ENCODE measurements around the gene YPEL2. TPM values are rescaled to one million over a fixed set of nuclear protein-coding genes. Genes with fewer than 3 reads are reported as not detected.

YPEL2 gene
- total RNA-seq, 1 experiment from 2014 or later = 2.9 TPM

DNA sequence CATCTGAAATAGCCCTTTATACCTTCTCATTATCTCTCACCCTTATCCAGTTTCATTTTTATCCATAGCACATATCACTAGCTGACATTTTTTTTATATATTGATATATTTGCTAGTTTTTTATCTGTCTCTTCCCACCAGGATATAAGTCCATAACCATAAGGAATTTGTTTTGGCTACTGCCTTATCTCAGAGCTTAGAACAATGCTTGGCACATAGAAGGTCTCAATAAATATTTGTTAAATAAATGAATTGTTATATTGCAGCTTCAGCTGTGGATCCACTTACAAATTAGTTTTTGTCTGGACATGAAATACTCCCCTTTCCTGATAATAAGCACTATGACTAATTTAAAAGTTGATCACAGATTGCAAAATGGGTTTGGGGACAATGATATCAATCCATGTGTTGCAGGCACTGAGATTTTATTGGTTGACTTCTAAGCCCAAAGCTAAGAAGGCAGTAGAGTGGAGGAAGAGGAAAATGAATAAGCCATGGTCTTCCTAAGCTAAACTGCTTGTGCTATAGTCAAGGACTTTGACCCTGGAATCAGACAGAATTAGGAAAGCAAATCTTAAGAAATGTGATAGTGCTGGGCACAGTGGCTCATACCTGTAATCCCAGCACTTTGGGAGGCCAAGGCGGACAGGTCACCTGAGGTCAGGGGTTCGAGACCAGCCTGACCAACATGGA, 31.9 kb upstream of the YPEL2 start:
- H3K4me1 ChIP-seq = peaks cover 20% of the 10 kb centered on the region
- CTCF ChIA-PET = interaction anchor here (0.5 to 0.6 kb wide), 2 partner anchors 30 to 131 kb away, joined by 4 read pairs; no protein-coding TSS in a partner anchor

DNA sequence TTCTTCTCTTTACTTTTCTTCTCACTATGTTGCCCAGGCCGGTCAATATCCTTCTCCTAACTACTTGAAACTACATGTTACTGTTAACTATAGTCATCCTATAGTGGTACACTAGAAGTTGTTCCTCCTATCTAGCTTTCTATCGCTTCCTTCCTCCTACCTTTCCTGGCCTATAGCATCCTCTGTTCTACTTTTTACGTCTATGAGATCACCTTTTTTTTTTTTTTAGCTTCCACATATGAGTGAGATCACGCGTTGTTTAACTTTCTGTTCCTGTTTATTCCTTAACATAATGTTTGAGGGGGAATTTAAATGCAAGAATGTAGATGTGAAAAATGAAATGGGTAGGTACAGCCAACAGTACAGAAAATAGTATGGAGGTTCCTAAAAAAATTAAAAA, 30.5 kb upstream of the YPEL2 start:
- ChIA-PET POLR2A (no interaction called here), CTCF (no interaction called here)
- Mint-ChIP-seq H3K4me1 (ENCODE audit: low read depth, unreplicated experiment) (no peaks in the 10 kb centered on the region), H3K9me3 (ENCODE audit: unreplicated experiment) (no peaks in the 10 kb centered on the region), H3K27me3 (ENCODE audit: insufficient read depth, unreplicated experiment) (peaks cover 3% of the 10 kb centered on the region), H3K4me3 (ENCODE audit: unreplicated experiment) (no peak overlapping the region), H3K27ac (ENCODE audit: unreplicated experiment) (no peak overlapping the region), H3K36me3 (ENCODE audit: insufficient read depth, unreplicated experiment) (no peaks in the 10 kb centered on the region)
- no peaks in the 10 kb centered on the region for H3K27me3 ChIP-seq (replicated peaks; ENCODE audit: control insufficient read depth, insufficient read depth, low read length)
- H3K4me1 ChIP-seq = peaks cover 20% of the 10 kb centered on the region
- no peaks in the 10 kb centered on the region for H3K36me3 ChIP-seq (ENCODE audit: control insufficient read depth, insufficient read depth, low read length)
- H3K4me3 ChIP-seq (ENCODE audit: low read depth, low read length) = no peak overlapping the region
- no TSS peak for BruUV-seq (replicated peaks)
- DNase-seq = no peak
- no peaks in the 10 kb centered on the region for H3K9me3 ChIP-seq
- TF ChIP-seq, protein P1, sequence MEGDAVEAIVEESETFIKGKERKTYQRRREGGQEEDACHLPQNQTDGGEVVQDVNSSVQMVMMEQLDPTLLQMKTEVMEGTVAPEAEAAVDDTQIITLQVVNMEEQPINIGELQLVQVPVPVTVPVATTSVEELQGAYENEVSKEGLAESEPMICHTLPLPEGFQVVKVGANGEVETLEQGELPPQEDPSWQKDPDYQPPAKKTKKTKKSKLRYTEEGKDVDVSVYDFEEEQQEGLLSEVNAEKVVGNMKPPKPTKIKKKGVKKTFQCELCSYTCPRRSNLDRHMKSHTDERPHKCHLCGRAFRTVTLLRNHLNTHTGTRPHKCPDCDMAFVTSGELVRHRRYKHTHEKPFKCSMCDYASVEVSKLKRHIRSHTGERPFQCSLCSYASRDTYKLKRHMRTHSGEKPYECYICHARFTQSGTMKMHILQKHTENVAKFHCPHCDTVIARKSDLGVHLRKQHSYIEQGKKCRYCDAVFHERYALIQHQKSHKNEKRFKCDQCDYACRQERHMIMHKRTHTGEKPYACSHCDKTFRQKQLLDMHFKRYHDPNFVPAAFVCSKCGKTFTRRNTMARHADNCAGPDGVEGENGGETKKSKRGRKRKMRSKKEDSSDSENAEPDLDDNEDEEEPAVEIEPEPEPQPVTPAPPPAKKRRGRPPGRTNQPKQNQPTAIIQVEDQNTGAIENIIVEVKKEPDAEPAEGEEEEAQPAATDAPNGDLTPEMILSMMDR (IDR thresholded peaks at IDR 0.05; ENCODE audit: insufficient read depth in 1 of 2, low read depth in 1 of 2, low read length in 1 of 2, severe bottlenecking in 1 of 2, unreplicated experiment in 1 of 2) = no peak
- intact Hi-C loops (cut with micrococcal nuclease; ENCODE audit: unreplicated experiment) = no loop called here

More for the DNA sequence above, 31.9 kb upstream of the YPEL2 start:
- Mint-ChIP-seq H3K9me3 (ENCODE audit: unreplicated experiment) (no peaks in the 10 kb centered on the region), H3K36me3 (ENCODE audit: insufficient read depth, unreplicated experiment) (no peaks in the 10 kb centered on the region), H3K4me1 (ENCODE audit: low read depth, unreplicated experiment) (no peaks in the 10 kb centered on the region), H3K27me3 (ENCODE audit: insufficient read depth, unreplicated experiment) (no peaks in the 10 kb centered on the region), H3K27ac (ENCODE audit: unreplicated experiment) (no peak overlapping the region), H3K4me3 (ENCODE audit: unreplicated experiment) (no peak overlapping the region)
- no peaks in the 10 kb centered on the region for H3K9me3 ChIP-seq
- no peaks in the 10 kb centered on the region for H3K27me3 ChIP-seq (replicated peaks; ENCODE audit: control insufficient read depth, insufficient read depth, low read length)
- no TSS peak for BruUV-seq (replicated peaks)
- POLR2A ChIA-PET = no interaction called here
- TF ChIP-seq, protein P1 (IDR thresholded peaks at IDR 0.05; ENCODE audit: insufficient read depth in 1 of 2, low read depth in 1 of 2, low read length in 1 of 2, severe bottlenecking in 1 of 2, unreplicated experiment in 1 of 2) = no peak
- intact Hi-C loops (cut with micrococcal nuclease; ENCODE audit: unreplicated experiment) = no loop called here
- no peak overlapping the region for H3K4me3 ChIP-seq (ENCODE audit: low read depth, low read length)
- no peaks in the 10 kb centered on the region for H3K36me3 ChIP-seq (ENCODE audit: control insufficient read depth, insufficient read depth, low read length)
- DNase-seq = no peak

DNA sequence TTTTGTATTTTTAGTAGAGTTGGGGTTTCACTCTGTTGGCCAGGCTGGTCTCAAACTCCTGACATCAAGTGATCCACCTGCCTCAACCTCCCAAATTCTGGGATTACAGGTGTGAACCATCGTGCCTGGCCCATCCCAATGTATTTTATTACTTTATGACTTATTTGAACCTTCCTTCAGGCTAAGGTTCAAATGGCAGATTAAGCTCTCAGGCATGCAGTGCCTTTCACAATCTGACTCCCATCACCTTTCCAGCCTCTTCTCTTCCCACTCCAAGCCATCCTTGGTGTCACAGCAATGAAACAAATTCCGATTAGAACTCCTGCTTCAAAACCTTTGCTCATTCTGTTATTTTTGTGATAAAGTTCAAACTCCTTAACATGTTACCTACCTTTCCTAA, 26.6 kb upstream of the YPEL2 start:
- TF ChIP-seq, protein P1 (IDR thresholded peaks at IDR 0.05; ENCODE audit: insufficient read depth in 1 of 2, low read depth in 1 of 2, low read length in 1 of 2, severe bottlenecking in 1 of 2, unreplicated experiment in 1 of 2) = no peak
- no peaks in the 10 kb centered on the region for H3K36me3 ChIP-seq (ENCODE audit: control insufficient read depth, insufficient read depth, low read length)
- no peak overlapping the region for H3K4me3 Mint-ChIP-seq (ENCODE audit: unreplicated experiment)
- H3K9me3 ChIP-seq = no peaks in the 10 kb centered on the region
- intact Hi-C loops (cut with micrococcal nuclease; ENCODE audit: unreplicated experiment) = no loop called here
- H3K4me3 ChIP-seq (ENCODE audit: low read depth, low read length) = no peak overlapping the region
- peaks cover 3% of the 10 kb centered on the region for H3K27me3 Mint-ChIP-seq (ENCODE audit: insufficient read depth, unreplicated experiment)
- H3K9me3 Mint-ChIP-seq (ENCODE audit: unreplicated experiment) = no peaks in the 10 kb centered on the region
- DNase-seq = no peak
- no peak overlapping the region for H3K27ac Mint-ChIP-seq (ENCODE audit: unreplicated experiment)
- H3K36me3 Mint-ChIP-seq (ENCODE audit: insufficient read depth, unreplicated experiment) = no peaks in the 10 kb centered on the region
- POLR2A ChIA-PET = no interaction called here
- H3K27me3 ChIP-seq (replicated peaks; ENCODE audit: control insufficient read depth, insufficient read depth, low read length) = no peaks in the 10 kb centered on the region
- H3K4me1 ChIP-seq = peaks cover 3% of the 10 kb centered on the region
- no peaks in the 10 kb centered on the region for H3K4me1 Mint-ChIP-seq (ENCODE audit: low read depth, unreplicated experiment)
- BruUV-seq (replicated peaks) = no TSS peak
- CTCF ChIA-PET = interaction anchor here (0.7 kb wide), 1 partner anchor 18 kb away, joined by 3 read pairs; no protein-coding TSS in a partner anchor

All from Caco-2 (cell line).